Natural killer cell (primary cell): ENCODE data around the gene OR7C2. TPM values are rescaled to one million over a fixed set of nuclear protein-coding genes. Genes with fewer than 3 reads are reported as not detected.

Experiments used
- ATAC-seq, 3 donors: fragments of 150-1000 bp in 2 of 3; fragments of 200-7000 bp in 1 of 3; cut with Tn5 transposase; 1 replicate in 1 of 3; 2 replicates in 2 of 3; pipeline ENCODE4 v1.10.0; 2021; ENCODE audit warnings: mild to moderate bottlenecking in 2 of 3, moderate library complexity in 2 of 3
- DNase-seq, 2 donors: peaks; one replicate each; pipeline versions ENCODE4 v3.0.0 to v3.0.0-alpha.2; 2013 to 2021; ENCODE audit warnings: mixed read lengths in 1 of 2
- H3K27ac ChIP-seq: one replicate; pipeline ENCODE4 v1.5.1; 2013; ENCODE audit warnings: mild to moderate bottlenecking, low read length
- H3K27me3 ChIP-seq: one replicate; pipeline ENCODE4 v1.6.1; 2013; ENCODE audit warnings: low read length; ENCODE audit not compliant: control insufficient read depth, insufficient read depth
- H3K36me3 ChIP-seq: one replicate; pipeline ENCODE4 v1.6.1; 2013; ENCODE audit warnings: low read length; ENCODE audit not compliant: control insufficient read depth, insufficient read depth
- H3K4me1 ChIP-seq: one replicate; pipeline ENCODE4 v1.6.1; 2013; ENCODE audit warnings: low read length; ENCODE audit not compliant: control insufficient read depth, insufficient read depth
- H3K4me3 ChIP-seq: one replicate; pipeline ENCODE4 v1.5.1; 2013; ENCODE audit warnings: low read length
- H3K9me3 ChIP-seq: one replicate; pipeline ENCODE4 v1.6.1; 2013; ENCODE audit warnings: low read length; ENCODE audit not compliant: control insufficient read depth, insufficient read depth
- H3K27ac Mint-ChIP-seq, 2 donors: one replicate each; pipeline ENCODE4 v1.8.0; 2022; ENCODE audit warnings: mild to moderate bottlenecking in 2 of 2, mixed read lengths in 2 of 2, moderate library complexity in 1 of 2
- H3K27me3 Mint-ChIP-seq, 2 donors: one replicate each; pipeline ENCODE4 v1.8.0; 2022; ENCODE audit warnings: low read depth in 2 of 2, mixed read lengths in 2 of 2
- H3K36me3 Mint-ChIP-seq: one replicate; pipeline ENCODE4 v1.8.0; 2022; ENCODE audit warnings: mixed read lengths
- H3K4me1 Mint-ChIP-seq, 2 donors: one replicate each; pipeline ENCODE4 v1.8.0; 2022; ENCODE audit warnings: mixed read lengths in 2 of 2
- H3K4me3 Mint-ChIP-seq: one replicate; pipeline ENCODE4 v1.8.0; 2022; ENCODE audit warnings: mild to moderate bottlenecking, moderate library complexity, mixed read lengths
- H3K9me3 Mint-ChIP-seq, 2 donors: one replicate each; pipeline ENCODE4 v1.8.0; 2022; ENCODE audit warnings: mixed read lengths in 2 of 2
- CTCF ChIP-seq: fragments of 200-600 bp; IDR thresholded peaks from one replicate; pipeline ENCODE4 v1.8.0; 2022; ENCODE audit warnings: antibody characterized with exemption
- WGBS: methylation state at CpG from one replicate; pipeline ENCODE4 v1.1.7; 2013; ENCODE audit warnings: missing lambda C conversion rate; ENCODE audit not compliant: insufficient coverage; 5-methylcytosine and 5-hydroxymethylcytosine counted together
- intact Hi-C: fragments of 100-400 bp; cut with micrococcal nuclease; formaldehyde crosslinking; loops from one replicate; pipeline ENCODE4 v1.14.2; 2022
- total RNA-seq, 4 donors: library from RNA; stranded (reverse); fragments of 120-200 nt in 1 of 4; gene quantifications; one replicate each; pipeline versions ENCODE4 v1.2.3 to v1.2.4, GENCODE V29; 2013 to 2022

OR7C2 gene
- total RNA-seq, 3 donors from 2014 or later (not counting 1 experiment from before 2014, with no cell fraction given): not detected

- no peak for TF ChIP-seq CTCF
- no peak overlapping the region for H3K27ac Mint-ChIP-seq
- peaks cover 25 to 37% of the 10 kb centered on the region in 2 donors for H3K27me3 Mint-ChIP-seq
- DNase-seq (no peak), ATAC-seq (no peak)
- Histone ChIP-seq H3K27me3 (no peaks in the 10 kb centered on the region), H3K4me3 (no peak overlapping the region), H3K4me1 (no peaks in the 10 kb centered on the region), H3K9me3 (no peaks in the 10 kb centered on the region), H3K27ac (no peak overlapping the region), H3K36me3 (no peaks in the 10 kb centered on the region)
- no peaks in the 10 kb centered on the region for H3K36me3 Mint-ChIP-seq
- H3K4me1 Mint-ChIP-seq: no peaks in the 10 kb centered on the region
- H3K9me3 Mint-ChIP-seq: no peaks in the 10 kb centered on the region
- WGBS: 77% methylated on average over 3 of the region's 4 CpGs
- intact Hi-C loops: no loop called here
- no peak overlapping the region for H3K4me3 Mint-ChIP-seq
These were observed 33.2 kb downstream of the OR7C2 start for GRCh38 chr19:14974488-14974887.

DNA sequence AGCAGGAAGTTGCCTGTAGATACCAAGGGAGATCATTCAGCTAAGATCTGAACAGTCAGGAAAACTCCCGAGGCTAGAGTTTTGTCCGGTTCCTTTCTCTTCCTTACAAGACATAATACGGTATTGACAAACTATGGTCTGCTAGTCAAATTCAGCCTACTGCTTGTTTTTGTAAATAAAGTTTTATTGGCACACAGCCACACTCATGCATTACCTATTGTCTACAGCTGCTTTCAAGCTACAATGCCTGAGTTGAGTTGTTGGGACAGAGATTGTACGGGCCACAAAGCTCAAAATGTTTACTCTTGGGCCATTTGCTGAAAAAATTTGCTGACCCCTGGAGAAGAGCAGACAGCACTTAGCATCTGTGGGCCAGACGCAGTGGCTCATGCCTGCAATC is 35.8 kb downstream of the OR7C2 start:
- ATAC-seq: no peak
- Histone ChIP-seq H3K36me3 (no peaks in the 10 kb centered on the region), H3K27ac (no peak overlapping the region), H3K4me3 (no peak overlapping the region), H3K9me3 (no peaks in the 10 kb centered on the region), H3K4me1 (no peaks in the 10 kb centered on the region), H3K27me3 (peaks cover 6% of the 10 kb centered on the region)
- no peak for TF ChIP-seq CTCF
- H3K36me3 Mint-ChIP-seq: no peaks in the 10 kb centered on the region
- no peak overlapping the region for H3K4me3 Mint-ChIP-seq
- H3K27ac Mint-ChIP-seq: no peak overlapping the region
- 80% methylated on average over 4 of the region's 5 CpGs for WGBS
- H3K27me3 Mint-ChIP-seq: peaks cover 22 to 46% of the 10 kb centered on the region in 2 donors
- no peaks in the 10 kb centered on the region for H3K9me3 Mint-ChIP-seq
- intact Hi-C loops: no loop called here
- no peak for DNase-seq
- no peaks in the 10 kb centered on the region for H3K4me1 Mint-ChIP-seq

- Histone ChIP-seq H3K4me1 (no peaks in the 10 kb centered on the region), H3K4me3 (no peak overlapping the region), H3K27me3 (peaks cover 6% of the 10 kb centered on the region), H3K36me3 (no peaks in the 10 kb centered on the region), H3K9me3 (no peaks in the 10 kb centered on the region), H3K27ac (no peak overlapping the region)
- DNase-seq (no peak), ATAC-seq (no peak)
- intact Hi-C loops: no loop called here
- Mint-ChIP-seq H3K27me3 (peaks cover 19 to 46% of the 10 kb centered on the region in 2 donors), H3K36me3 (no peaks in the 10 kb centered on the region), H3K4me3 (no peak overlapping the region), H3K4me1 (no peaks in the 10 kb centered on the region), H3K27ac (no peak overlapping the region), H3K9me3 (no peaks in the 10 kb centered on the region)
- 73% methylated on average over 4 of the region's 6 CpGs for WGBS
- TF ChIP-seq CTCF: no peak
These were observed 37.0 kb downstream of the OR7C2 start for GRCh38 chr19:14978161-14978776.
